Ramos (cell line): Measurements from ENCODE around the gene LRGUK.
"Not testable (repeated sequence)": the region's sequence is repeated elsewhere in the genome, so short reads cannot be mapped to it uniquely, and the experiment has no call there.

Experiments used
- in situ Hi-C: fragments of 300-500 bp; cut with MboI; formaldehyde crosslinking; loops from one replicate; pipeline ENCODE4 v1.14.3; 2022; ENCODE audit warnings: low sequenced_read_pairs; ENCODE audit not compliant: unreplicated experiment

The LRGUK gene

DNA sequence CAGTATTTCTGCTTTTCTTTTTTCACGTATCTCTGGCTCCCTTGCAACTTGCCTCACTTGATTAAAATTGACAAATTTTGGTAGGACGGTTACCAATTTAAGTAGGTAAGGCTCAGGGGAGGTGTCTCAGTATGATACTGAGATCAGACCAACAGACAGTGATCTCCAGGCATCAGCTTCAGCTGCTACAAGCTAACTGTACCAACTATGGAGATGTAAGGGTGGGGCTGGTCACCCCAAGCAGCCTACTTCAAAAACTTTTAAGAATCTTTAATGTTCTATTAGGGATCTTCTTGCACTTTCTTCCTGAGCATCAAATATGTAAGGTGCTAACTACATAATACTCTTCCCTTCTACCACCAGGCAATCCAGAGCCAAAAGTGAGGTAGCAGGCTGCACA is 162.7 kb downstream of the LRGUK start:
- in situ Hi-C loops: no loop called here

DNA sequence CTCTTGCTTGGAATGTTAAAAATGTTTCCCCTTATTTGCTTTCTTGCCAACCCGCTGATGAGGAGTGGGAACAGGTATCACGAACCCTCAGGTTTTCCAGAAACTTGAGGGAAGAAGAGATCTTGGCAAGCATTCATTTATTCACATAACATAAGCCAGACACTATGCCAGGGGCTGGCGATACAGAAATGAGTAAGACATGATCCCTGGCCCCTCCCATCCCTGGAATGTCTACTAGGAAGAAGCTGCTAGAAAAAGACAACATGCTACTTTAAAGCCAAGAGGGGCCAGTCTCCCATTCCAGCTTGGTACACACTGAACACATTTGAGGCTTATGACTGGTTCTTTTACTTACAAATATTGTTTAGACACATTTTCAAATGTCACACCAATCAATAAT is 163.1 kb downstream of the LRGUK start:
- in situ Hi-C loops: no loop called here

DNA sequence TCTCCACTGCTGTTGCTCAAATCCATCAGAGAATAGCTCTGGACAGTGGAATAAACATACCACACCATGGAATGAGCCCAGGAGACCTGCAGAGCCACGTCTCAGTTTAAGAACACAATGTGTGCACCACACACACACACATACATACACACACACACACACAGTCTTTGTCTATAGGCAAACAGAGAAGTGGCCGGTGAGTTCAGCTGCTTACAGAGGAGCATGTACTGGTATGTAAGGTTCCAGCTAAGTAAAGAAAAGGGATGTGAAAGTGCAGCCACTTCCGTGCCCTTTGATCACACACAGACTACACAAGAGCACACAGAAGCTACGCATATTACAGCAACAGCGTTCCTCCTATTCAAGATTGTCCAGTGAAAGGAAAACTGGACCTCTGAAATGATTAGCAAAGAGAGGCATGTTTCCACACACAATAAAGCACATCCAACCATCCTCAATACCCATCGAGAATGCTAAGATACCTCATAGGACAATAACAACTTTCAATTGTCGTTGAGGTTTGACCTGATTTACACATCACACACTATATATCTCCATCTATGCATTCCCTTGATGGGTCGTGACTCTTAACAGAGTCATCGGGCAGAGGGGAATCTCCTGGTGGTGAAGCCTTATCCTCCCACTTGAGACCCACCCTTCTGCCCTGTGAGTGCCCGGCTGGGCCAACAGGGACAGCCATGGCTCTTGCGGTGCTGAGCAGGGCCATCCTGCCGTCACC is 166.0 kb downstream of the LRGUK start:
- in situ Hi-C loops: no loop called here

DNA sequence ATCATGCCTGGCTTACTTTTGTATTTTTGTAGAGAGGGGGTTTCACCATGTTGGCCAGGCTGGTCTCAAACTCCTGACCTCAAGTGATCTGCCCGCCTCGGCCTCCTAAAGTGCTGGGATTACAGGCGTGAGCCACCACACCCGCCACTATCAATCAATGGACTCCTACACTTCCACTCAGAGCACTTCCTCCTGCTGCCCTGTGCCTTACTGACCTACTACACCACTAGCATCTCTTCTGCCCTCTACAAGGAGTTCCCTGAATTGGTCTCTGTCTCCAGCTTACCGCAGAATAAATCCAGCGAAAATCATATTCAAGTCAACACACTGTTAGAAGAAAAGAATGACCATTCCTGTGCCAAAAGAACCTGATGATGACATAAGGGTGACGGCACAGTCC is 168.8 kb downstream of the LRGUK start:
- in situ Hi-C loops: not testable (repeated sequence)

DNA sequence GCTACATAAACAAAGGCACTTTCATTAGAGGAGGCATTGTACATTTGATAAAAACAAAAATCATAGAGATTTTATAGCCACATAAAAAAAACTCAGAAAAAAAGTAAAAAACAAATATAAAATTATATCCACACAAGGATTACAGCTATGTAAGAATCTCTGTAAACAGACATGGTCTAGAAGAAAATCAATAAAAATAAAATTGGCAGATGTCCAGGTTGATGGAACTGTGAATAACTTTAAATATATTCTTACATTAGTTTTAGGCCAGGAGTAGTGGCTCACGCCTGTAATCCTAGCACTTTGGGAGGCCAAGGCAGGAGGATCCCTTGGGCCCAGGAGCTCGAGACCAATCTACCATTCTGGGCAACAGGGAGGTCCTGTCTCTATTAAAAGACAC is 170.3 kb downstream of the LRGUK start:
- in situ Hi-C loops: no loop called here

DNA sequence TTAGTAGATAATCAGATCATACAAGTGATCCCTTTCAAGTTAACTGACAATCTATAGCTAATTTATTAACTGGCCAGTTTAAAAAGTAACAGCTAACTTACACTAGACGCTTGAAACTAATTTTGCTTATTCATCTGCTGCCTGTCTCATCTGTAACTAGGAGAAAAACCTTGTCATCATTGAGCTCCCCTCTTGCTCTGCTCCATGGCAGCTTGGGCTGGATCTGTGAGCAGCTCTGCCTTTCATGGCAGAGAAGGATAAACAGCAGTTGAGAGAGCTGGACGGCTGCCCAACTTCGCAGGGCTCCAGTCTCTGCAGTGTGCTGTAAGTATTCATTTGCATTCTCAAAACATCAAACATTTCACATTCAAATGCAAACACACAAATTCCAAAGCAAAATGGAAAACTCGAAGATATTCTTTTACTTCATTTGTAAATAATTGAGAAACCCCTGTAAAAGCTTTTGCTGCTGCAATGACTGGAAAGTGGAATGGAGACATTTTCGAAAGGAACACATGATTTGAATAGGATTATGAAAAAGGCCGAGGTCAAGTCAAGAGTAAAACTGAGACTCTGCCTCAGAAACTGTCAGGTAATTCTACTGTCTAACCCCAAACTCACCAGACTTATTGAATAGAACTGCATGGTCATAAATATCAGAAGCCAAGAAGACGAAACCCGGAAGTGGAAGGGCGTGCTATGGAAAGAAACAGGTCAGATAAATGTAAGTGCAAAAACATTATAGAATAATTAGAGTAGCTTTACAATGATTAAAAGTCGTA is 172.0 kb downstream of the LRGUK start:
- in situ Hi-C loops: no loop called here

DNA sequence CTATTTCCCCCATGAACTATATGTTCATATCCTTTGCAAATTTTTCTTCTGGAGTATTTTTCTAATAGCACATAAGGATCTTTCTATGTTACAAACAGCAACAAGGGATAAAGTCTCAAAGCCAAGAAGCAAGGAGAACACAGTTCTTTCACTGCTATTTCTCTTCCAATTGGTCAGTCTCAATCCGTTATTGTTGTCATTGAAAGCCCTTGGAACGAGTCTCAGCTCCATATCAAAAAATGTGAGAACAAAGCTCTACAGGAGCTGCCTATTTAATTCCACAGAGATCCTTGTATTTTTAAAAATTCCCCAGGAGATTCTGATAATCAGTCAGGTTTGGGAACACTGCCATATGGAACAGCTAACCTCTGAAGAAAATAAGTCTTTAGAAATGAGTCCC is 173.8 kb downstream of the LRGUK start:
- in situ Hi-C loops: no loop called here

DNA sequence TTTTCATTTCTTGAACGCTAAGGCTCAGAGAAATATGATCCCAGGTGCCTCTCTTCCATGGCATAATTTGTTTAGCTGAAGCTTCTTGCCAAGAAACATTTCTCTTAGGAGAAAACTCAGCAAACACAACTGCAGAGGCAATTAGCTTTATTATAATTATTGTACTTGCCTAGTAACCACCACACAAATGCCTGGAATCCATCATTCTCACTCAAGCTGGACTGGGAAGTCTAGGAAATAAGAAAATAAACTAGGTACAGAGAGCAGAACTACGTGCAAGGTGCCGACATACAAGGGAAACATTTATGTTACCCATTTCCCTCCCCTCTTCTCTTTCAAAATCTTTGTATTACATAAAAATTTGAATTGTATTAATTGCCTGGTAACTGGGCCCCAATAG is 174.5 kb downstream of the LRGUK start:
- in situ Hi-C loops: no loop called here

DNA sequence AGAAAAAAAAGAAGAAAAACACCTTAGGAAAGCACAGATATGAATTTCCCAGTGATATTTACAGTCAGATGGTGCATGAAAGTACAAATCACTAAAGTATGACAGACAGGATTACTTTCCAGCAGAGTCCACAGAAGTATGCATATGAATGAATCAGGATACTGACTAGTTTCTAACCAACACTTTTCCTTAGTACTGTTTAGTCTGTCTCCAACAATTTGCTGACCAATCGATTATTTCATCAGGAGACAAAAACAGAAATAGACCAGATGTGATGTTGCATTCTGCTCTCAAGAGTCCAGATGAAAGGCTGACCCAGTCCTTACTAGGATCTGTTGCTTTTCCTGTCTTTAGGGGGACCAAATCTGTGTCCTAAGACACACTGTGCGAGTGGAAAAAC is 175.0 kb downstream of the LRGUK start:
- in situ Hi-C loops: no loop called here

DNA sequence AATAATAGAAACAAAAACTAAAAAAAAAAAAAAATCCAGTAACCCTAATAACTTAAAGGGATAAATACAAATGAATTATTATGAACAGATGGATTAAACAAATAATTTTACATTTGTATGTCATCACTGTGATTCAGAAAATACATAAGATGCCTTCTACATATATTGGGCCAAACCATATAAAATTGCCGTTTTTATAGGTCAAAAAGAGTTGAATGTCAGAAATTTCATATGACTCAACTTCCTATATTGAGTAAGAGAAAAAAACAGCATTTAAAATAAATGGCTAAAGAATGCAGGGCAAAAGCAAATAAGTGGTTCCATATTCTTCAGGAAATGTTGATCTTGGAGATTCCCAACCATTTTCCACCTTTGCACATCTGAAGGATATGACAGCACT is 180.2 kb downstream of the LRGUK start:
- in situ Hi-C loops: no loop called here

DNA sequence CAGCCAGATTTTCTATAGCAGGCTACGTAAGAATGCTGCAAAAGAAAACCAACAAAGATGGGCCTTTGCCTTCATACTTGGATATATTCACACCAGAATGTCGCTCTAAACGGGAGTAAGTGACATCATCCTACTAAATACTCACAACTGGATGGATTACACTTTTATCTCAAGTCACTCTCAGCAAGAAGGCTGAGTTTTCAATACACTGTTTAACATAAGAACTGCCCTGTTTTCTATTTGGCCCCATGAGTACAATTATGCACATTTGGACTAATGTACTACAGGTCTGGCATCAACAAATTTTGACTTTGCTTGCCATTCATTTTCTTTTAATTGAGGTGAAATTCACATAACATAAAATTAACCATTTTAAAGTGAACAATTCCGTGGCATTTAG is 181.4 kb downstream of the LRGUK start:
- in situ Hi-C loops: no loop called here

DNA sequence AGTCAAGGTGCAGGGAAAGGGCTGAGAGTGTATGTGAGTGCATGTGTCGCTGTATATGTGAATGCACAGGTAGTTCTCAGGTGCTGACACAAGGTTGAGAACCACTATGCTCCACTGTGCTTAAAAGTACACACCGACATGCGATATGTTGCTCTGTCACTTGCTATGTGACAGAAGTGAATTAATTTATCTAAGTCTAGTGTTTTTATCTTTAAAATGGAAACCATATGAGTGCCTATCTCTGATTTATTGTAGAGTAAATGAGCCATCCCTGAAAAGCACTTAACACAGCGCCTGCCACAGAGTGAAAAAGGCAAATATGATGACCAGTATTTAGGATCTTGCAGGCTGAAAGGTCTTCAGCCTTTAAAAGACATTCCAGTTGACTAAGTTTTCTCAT is 184.7 kb downstream of the LRGUK start:
- in situ Hi-C loops: no loop called here

DNA sequence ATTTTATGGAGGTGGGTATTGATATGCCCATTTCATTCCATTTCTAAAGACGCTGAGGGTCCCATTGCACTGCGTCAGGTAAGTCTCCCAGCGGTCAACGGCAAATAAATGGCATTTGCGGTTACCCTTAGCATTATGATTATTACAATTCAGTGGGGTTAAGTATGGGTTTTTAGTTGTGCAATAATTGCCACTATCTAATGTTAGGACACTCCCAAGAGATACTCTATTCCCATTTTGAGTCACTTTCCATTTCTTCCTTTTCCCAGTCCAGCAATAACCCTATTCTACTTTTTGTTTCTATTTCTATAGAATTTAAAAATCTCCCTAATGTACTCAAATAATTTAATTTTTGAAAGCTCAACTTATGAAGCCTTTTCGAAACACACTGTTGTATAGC is 185.6 kb downstream of the LRGUK start:
- in situ Hi-C loops: no loop called here

DNA sequence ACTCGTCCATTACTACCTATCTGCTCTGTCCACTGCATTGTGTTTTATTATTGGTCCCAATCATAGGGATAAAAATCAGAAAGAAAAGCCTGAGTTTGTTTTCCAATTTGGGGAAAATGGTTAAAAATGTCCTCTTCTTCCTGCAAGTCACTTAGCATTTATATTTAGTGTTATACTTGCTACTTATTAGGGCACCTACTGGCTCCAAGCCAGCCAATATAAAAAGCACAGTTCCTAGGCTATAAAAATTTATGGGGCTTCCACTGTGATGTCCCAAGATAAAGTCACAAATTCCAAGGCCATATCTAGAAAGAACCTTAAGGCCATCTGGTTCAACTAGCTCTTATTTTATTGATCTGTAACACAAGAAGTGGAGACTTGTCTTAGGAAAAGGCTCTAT is 186.4 kb downstream of the LRGUK start:
- in situ Hi-C loops: no loop called here
